KMS-11 (cell line): ENCODE results near the gene RAB2B.

Source experiments
- H2AFZ ChIP-seq: fragments of 200-600 bp; sonication (generic); 2 replicates; pipeline ENCODE4 v1.6.1; 2016; ENCODE audit warnings: antibody characterized with exemption, mixed run types, low read depth
- H3K27ac ChIP-seq: fragments of 200-600 bp; sonication (generic); 2 replicates; pipeline ENCODE4 v1.6.1; 2016; ENCODE audit warnings: mild to moderate bottlenecking, mixed run types
- H3K27me3 ChIP-seq: fragments of 200-600 bp; sonication (generic); 2 replicates; pipeline ENCODE4 v1.6.1; 2017; ENCODE audit warnings: mild to moderate bottlenecking, low read depth, mixed run types, moderate library complexity; ENCODE audit not compliant: insufficient read depth
- H3K36me3 ChIP-seq: fragments of 200-600 bp; sonication (generic); 2 replicates; pipeline ENCODE4 v1.6.1; 2017; ENCODE audit warnings: mild to moderate bottlenecking, mixed run types; ENCODE audit not compliant: insufficient read depth
- H3K4me1 ChIP-seq: fragments of 200-600 bp; sonication (generic); 2 replicates; pipeline ENCODE4 v1.6.1; 2016; ENCODE audit warnings: mild to moderate bottlenecking, low read depth, mixed run types; ENCODE audit not compliant: poor library complexity, severe bottlenecking
- H3K4me2 ChIP-seq: fragments of 200-600 bp; sonication (generic); 2 replicates; pipeline ENCODE4 v1.7.0; 2016; ENCODE audit warnings: mild to moderate bottlenecking, mixed run types
- H3K4me3 ChIP-seq: fragments of 200-600 bp; sonication (generic); IDR thresholded peaks from 2 replicates; pipeline ENCODE4 v1.6.1; 2017; ENCODE audit warnings: low read depth, low read length, mixed read lengths; ENCODE audit not compliant: insufficient read depth
- H3K79me2 ChIP-seq: fragments of 200-600 bp; sonication (generic); 2 replicates; pipeline ENCODE4 v1.6.1; 2016; ENCODE audit warnings: low read depth, mixed run types; ENCODE audit not compliant: insufficient read depth
- H3K9ac ChIP-seq: fragments of 200-600 bp; sonication (generic); 2 replicates; pipeline ENCODE4 v1.6.1; 2016; ENCODE audit warnings: mild to moderate bottlenecking, mixed run types
- H4K20me1 ChIP-seq: fragments of 200-600 bp; sonication (generic); 2 replicates; pipeline ENCODE4 v1.6.1; 2016; ENCODE audit warnings: mild to moderate bottlenecking, mixed run types; ENCODE audit not compliant: insufficient read depth
- TF ChIP-seq, protein P1 (sequence below): fragments of 200-600 bp; sonication (generic); conservative IDR thresholded peaks from 2 replicates; pipeline ENCODE4 v1.6.1; 2017; ENCODE audit warnings: low read depth, mild to moderate bottlenecking, antibody characterized with exemption, low read length, moderate library complexity, mixed read lengths

The RAB2B gene

DNA sequence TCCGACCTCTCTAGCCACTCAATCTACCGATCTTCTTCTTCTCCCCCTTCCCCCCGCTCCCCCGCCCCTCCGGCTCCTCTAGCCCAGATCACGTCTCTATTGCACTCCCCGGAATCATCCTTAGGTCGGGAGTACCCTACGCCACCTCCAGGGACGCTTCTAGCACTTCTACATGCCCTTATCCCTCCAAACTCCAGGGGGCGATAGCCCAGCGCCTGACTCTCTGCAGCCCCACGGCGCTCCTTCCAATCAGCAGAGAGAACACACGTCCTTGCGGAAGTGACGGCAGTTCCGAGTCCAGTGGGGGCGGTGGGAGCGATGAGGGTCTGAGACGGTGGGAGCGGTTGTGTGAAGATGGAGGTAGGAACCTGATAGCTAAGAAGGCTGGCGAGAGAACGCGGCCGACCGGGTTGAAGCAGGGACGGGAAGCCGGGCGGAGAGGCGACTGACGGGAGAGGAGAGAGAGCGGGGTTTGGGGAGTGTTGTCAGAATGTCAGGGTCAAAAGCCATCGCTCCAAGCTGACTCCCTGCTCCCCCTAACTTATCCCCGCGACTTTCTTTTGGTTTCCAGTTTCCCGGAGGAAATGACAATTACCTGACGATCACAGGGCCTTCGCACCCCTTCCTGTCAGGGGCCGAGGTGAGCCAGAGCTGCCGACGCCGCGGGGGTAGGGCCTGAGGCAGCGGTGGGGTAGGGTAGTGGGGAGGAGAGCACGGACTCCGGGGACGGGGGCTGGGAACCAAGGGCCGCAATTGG, at the start of gene RAB2B, which contains the start of gene TOX4:
TSS of gene RAB2B (minus strand) at position 35 of the 757 bp plus-strand sequence. CDS start 87 bp downstream, outside the sequence.
TSS of gene TOX4 (plus strand) at position 271 of the 757 bp plus-strand sequence. CDS start at position 355, 84 bp downstream.
- TF ChIP-seq, protein P1, sequence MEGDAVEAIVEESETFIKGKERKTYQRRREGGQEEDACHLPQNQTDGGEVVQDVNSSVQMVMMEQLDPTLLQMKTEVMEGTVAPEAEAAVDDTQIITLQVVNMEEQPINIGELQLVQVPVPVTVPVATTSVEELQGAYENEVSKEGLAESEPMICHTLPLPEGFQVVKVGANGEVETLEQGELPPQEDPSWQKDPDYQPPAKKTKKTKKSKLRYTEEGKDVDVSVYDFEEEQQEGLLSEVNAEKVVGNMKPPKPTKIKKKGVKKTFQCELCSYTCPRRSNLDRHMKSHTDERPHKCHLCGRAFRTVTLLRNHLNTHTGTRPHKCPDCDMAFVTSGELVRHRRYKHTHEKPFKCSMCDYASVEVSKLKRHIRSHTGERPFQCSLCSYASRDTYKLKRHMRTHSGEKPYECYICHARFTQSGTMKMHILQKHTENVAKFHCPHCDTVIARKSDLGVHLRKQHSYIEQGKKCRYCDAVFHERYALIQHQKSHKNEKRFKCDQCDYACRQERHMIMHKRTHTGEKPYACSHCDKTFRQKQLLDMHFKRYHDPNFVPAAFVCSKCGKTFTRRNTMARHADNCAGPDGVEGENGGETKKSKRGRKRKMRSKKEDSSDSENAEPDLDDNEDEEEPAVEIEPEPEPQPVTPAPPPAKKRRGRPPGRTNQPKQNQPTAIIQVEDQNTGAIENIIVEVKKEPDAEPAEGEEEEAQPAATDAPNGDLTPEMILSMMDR: peak; percentile 70
- no peaks in the 10 kb centered on the region for H4K20me1 ChIP-seq
- H3K27me3 ChIP-seq: no peaks in the 10 kb centered on the region
- H3K79me2 ChIP-seq: peaks cover 17% of the 10 kb centered on the region; the same call in 1 of the 2 replicates
- H3K36me3 ChIP-seq: no peaks in the 10 kb centered on the region
- peak within 1 kb of the TSS; percentile 68 for H3K4me2 ChIP-seq
- H2AFZ ChIP-seq: peak within 1 kb of the TSS; percentile 69
- H3K27ac ChIP-seq: no peak within 1 kb of the TSS; the same call in 1 of the 2 replicates
- H3K4me1 ChIP-seq: peaks cover 16% of the 10 kb centered on the region
- H3K4me3 ChIP-seq: no peak within 1 kb of the TSS
- peak within 1 kb of the TSS; percentile 42; the same call in 1 of the 2 replicates for H3K9ac ChIP-seq

DNA sequence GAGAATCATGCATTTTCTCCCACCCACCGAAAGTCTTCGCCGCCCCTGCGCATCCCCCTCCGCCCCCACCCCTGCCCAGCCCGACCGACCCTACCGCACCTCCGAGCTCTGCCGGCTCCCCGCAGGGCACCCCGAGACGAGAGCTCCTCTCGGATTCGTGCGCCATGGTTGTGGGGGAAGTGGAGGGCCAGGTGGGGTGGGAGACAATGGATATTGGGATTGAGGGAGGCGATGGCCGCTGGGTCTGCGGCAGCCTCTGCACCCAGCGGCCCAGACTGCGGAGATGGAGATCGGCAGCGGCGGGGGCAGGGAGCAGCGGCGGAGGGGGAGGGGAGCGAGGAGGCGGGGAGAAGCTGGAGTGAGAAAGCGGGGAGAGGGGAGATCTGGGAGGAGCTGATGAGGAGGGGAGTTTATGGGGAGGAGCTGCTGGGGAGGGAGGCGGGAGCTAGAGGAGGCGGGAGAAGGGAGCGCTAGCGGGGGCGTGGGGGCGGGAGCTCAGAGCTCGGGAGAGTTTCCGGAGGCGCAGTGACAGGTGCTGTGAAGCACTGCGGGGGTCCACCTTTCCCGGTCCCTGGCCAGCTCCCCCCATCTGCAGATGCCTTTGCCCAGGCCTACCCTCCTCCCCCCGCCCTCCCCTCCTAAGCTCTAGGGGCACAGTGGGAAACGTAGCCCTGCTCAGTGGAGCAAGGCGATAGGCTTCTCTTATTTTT, 49.4 kb upstream of the RAB2B start, which contains the start of gene SALL2:
TSS of gene SALL2 (minus strand) at position 385 of the 710 bp plus-strand sequence. CDS start at position 166, 219 bp downstream.
- H3K79me2 ChIP-seq: no peaks in the 10 kb centered on the region
- no peak within 1 kb of the TSS for H3K9ac ChIP-seq
- H3K4me2 ChIP-seq: no peak within 1 kb of the TSS
- H4K20me1 ChIP-seq: no peaks in the 10 kb centered on the region
- H3K27me3 ChIP-seq: no peaks in the 10 kb centered on the region
- H3K4me3 ChIP-seq: no peak within 1 kb of the TSS
- no peak within 1 kb of the TSS for H3K27ac ChIP-seq
- H2AFZ ChIP-seq: no peak within 1 kb of the TSS
- TF ChIP-seq, protein P1: no peak
- peaks cover 5% of the 10 kb centered on the region for H3K4me1 ChIP-seq
- no peaks in the 10 kb centered on the region for H3K36me3 ChIP-seq

DNA sequence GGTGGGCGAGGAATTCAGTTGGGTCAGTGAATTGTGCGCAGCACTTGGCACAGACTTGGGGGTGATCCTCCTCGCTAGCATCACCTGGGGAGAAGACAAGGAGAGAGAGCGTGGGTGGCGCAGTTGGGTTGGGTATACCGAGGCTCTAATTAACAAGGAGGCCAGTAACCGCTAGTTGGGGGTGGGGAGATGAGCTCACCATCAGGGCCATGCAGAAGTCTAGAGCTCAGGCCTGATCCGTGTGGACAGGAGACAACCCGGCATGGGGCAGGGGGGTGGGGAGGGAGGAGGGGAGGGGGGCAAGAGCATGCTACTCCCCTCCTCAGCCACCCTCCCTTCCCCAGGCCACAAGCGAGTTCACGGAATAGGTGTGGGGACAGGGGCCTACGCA, 48.8 kb upstream of the RAB2B start:
- TF ChIP-seq, protein P1: no peak
- H3K4me1 ChIP-seq: peaks cover 9% of the 10 kb centered on the region
- no peak overlapping the region for H2AFZ ChIP-seq
- no peak overlapping the region for H3K4me3 ChIP-seq
- no peak overlapping the region for H3K9ac ChIP-seq
- no peak overlapping the region for H3K4me2 ChIP-seq
- no peak overlapping the region for H3K27ac ChIP-seq
- no peaks in the 10 kb centered on the region for H3K79me2 ChIP-seq
- no peaks in the 10 kb centered on the region for H3K36me3 ChIP-seq
- no peaks in the 10 kb centered on the region for H3K27me3 ChIP-seq
- no peaks in the 10 kb centered on the region for H4K20me1 ChIP-seq

DNA sequence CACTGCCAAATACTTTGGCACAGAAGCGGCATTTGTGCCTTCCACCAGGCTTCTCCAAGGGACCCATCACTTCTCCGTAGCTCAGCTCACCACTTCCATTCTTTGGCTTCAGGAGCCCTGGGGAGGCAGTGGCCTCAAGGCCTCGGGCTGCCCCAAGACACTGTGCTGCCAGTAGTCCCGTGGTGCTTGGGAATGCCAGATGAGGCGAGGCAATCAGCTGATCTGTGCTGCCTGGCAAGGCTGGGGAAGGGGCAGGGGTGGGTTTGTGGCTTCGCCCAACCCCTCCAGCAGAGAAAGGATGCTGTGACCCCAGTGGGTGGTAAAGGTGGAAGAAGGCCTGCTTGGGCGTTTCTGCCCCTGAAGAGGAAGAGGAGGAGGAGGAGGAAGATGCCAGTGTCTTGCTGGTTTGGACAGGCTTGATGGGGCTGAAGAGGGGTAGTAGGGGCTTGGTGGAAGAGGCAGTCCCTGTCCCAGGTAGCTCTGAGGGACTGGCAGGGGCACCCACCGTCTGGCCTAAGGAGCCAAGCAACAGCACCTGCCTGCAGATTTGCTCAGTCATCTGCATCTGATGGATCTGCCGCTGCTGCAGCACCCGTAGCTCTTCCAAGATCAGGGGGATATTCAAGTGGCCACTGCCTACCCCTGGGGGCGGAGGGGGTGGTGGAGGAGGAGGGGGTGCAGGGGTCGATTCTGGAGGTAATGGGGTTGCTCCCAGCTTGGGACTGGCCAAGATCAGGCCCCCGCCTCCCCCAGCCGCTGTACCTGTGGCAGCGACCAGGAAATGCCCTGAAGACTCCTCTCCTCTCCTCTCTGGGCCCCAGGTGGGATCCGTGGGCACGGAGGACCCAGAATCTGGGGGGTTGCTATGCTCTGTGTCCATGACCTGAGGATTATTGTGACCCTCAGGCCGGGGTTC, 48.1 kb upstream of the RAB2B start:
- Histone ChIP-seq H3K27ac (no peak overlapping the region), H3K4me3 (no peak overlapping the region), H3K27me3 (no peaks in the 10 kb centered on the region), H3K4me1 (peaks cover 14% of the 10 kb centered on the region), H4K20me1 (no peaks in the 10 kb centered on the region), H3K36me3 (no peaks in the 10 kb centered on the region), H2AFZ (no peak overlapping the region), H3K4me2 (no peak overlapping the region), H3K9ac (no peak overlapping the region), H3K79me2 (no peaks in the 10 kb centered on the region)
- TF ChIP-seq, protein P1: no peak
